HEK293 (cell line): Measurements from ENCODE around the gene RFX2.

Experiments used
- CTCF ChIA-PET: fragments of 350-600 bp; formaldehyde crosslinking; extraction: SDS; loops from one replicate; lab custom pipeline; 2021; ENCODE audit warnings: antibody characterized with exemption; lab: Yijun Ruan, JAX
- POLR2A ChIA-PET: fragments of 300-600 bp; formaldehyde crosslinking; extraction: SDS; loops from one replicate; lab custom pipeline; 2020; ENCODE audit warnings: antibody characterized with exemption, inconsistent platforms; lab: Yijun Ruan, JAX
- H3K27ac ChIP-seq: fragments of 200-500 bp; sonication (Bioruptor generic); 2 replicates; pipeline ENCODE4 v1.5.1; 2014; ENCODE audit warnings: low read depth, low read length, control low read depth, inconsistent platforms; ENCODE audit errors: extremely low read depth
- H3K36me3 ChIP-seq, 2 experiments: fragments of 200-500 bp in 1 of 2; sonication (Bioruptor generic) in 1 of 2; 1 replicate in 1 of 2; 2 replicates in 1 of 2; pipeline ENCODE4 v1.5.1; 2014 to 2017; ENCODE audit warnings: inconsistent platforms in 2 of 2, low read length in 2 of 2; ENCODE audit not compliant: control insufficient read depth in 2 of 2, insufficient read depth in 1 of 2
- H3K4me1 ChIP-seq: fragments of 200-500 bp; sonication (Bioruptor generic); 2 replicates; pipeline ENCODE4 v1.5.1; 2014; ENCODE audit warnings: mild to moderate bottlenecking, low read length, inconsistent platforms; ENCODE audit not compliant: control insufficient read depth, insufficient read depth
- H3K4me3 ChIP-seq: 2 replicates; pipeline ENCODE4 v1.5.1; 2011; ENCODE audit warnings: low read depth, mild to moderate bottlenecking, control low read depth, low read length, moderate library complexity
- H3K9me3 ChIP-seq: fragments of 200-500 bp; sonication (Bioruptor generic); 2 replicates; pipeline ENCODE4 v1.5.1; 2014; ENCODE audit warnings: low read depth, low read length, inconsistent platforms; ENCODE audit not compliant: control insufficient read depth, insufficient read depth
- EGR2 ChIP-seq: fragments of 450-650 bp; formaldehyde crosslinking; IDR thresholded peaks from 2 replicates; pipeline ENCODE4 v1.5.1; 2016; ENCODE audit warnings: low read depth, missing biosample characterization, missing genetic modification characterization
- HOXC10 ChIP-seq: sonication (generic); formaldehyde crosslinking; IDR thresholded peaks from 2 replicates; pipeline ENCODE4 v1.8.1; 2023; ENCODE audit warnings: mild to moderate bottlenecking, missing genetic modification reagents
- HOXD13 ChIP-seq: sonication (generic); formaldehyde crosslinking; IDR thresholded peaks from 2 replicates; pipeline ENCODE4 v1.8.0; 2022; ENCODE audit warnings: missing genetic modification reagents, borderline replicate concordance
- KLF1 ChIP-seq: fragments of 450-650 bp; formaldehyde crosslinking; IDR thresholded peaks from 2 replicates; pipeline ENCODE4 v1.5.1; 2016; ENCODE audit warnings: missing biosample characterization, missing genetic modification characterization
- MZF1 ChIP-seq: fragments of 450-650 bp; formaldehyde crosslinking; IDR thresholded peaks from 2 replicates; pipeline ENCODE4 v1.5.1; 2017; ENCODE audit warnings: missing biosample characterization, missing genetic modification characterization, borderline replicate concordance
- SP3 ChIP-seq: fragments of 450-650 bp; formaldehyde crosslinking; IDR thresholded peaks from 2 replicates; pipeline ENCODE4 v1.5.1; 2016; ENCODE audit warnings: missing biosample characterization, missing genetic modification characterization
- ZBTB8A ChIP-seq: fragments of 450-650 bp; formaldehyde crosslinking; IDR thresholded peaks from 2 replicates; pipeline ENCODE4 v1.5.1; 2016; ENCODE audit warnings: missing biosample characterization, missing genetic modification characterization
- ZFP41 ChIP-seq: fragments of 450-650 bp; formaldehyde crosslinking; IDR thresholded peaks from 2 replicates; pipeline ENCODE4 v1.5.1; 2016; ENCODE audit warnings: missing biosample characterization, missing genetic modification characterization, borderline replicate concordance
- ZNF138 ChIP-seq: fragments of 450-650 bp; formaldehyde crosslinking; IDR thresholded peaks from 2 replicates; pipeline ENCODE4 v1.5.1; 2016; ENCODE audit warnings: missing biosample characterization, missing genetic modification characterization, borderline replicate concordance
- ZNF146 ChIP-seq: fragments of 450-650 bp; formaldehyde crosslinking; IDR thresholded peaks from 2 replicates; pipeline ENCODE4 v1.5.1; 2016; ENCODE audit warnings: missing biosample characterization, missing genetic modification characterization
- ZNF155 ChIP-seq: fragments of 450-650 bp; formaldehyde crosslinking; IDR thresholded peaks from 2 replicates; pipeline ENCODE4 v1.5.1; 2016; ENCODE audit warnings: missing biosample characterization, missing genetic modification characterization
- ZNF169 ChIP-seq: fragments of 450-650 bp; formaldehyde crosslinking; IDR thresholded peaks from 2 replicates; pipeline ENCODE4 v1.5.1; 2016; ENCODE audit warnings: missing biosample characterization, missing genetic modification characterization
- ZNF174 ChIP-seq: fragments of 450-650 bp; formaldehyde crosslinking; IDR thresholded peaks from 2 replicates; pipeline ENCODE4 v1.5.0; 2017; ENCODE audit warnings: missing biosample characterization, mild to moderate bottlenecking, missing genetic modification characterization
- ZNF175 ChIP-seq: fragments of 450-650 bp; formaldehyde crosslinking; IDR thresholded peaks from 2 replicates; pipeline ENCODE4 v1.5.1; 2016; ENCODE audit warnings: missing biosample characterization, missing genetic modification characterization
- ZNF2 ChIP-seq: fragments of 450-650 bp; formaldehyde crosslinking; IDR thresholded peaks from 2 replicates; pipeline ENCODE4 v1.5.1; 2016; ENCODE audit warnings: missing biosample characterization, missing genetic modification characterization
- ZNF214 ChIP-seq: fragments of 450-650 bp; formaldehyde crosslinking; IDR thresholded peaks from 2 replicates; pipeline ENCODE4 v1.5.1; 2017; ENCODE audit warnings: missing biosample characterization, mild to moderate bottlenecking, missing genetic modification characterization, borderline replicate concordance
- ZNF23 ChIP-seq: fragments of 450-650 bp; formaldehyde crosslinking; IDR thresholded peaks from 2 replicates; pipeline ENCODE4 v1.5.1; 2016; ENCODE audit warnings: missing biosample characterization, missing genetic modification characterization, borderline replicate concordance
- ZNF350 ChIP-seq: fragments of 450-650 bp; formaldehyde crosslinking; IDR thresholded peaks from 2 replicates; pipeline ENCODE4 v1.5.0; 2017; ENCODE audit warnings: missing biosample characterization, mild to moderate bottlenecking, missing genetic modification characterization
- ZNF416 ChIP-seq: fragments of 450-650 bp; formaldehyde crosslinking; IDR thresholded peaks from 2 replicates; pipeline ENCODE4 v1.5.1; 2016; ENCODE audit warnings: missing biosample characterization, missing genetic modification characterization
- ZNF501 ChIP-seq: fragments of 450-650 bp; formaldehyde crosslinking; IDR thresholded peaks from 2 replicates; pipeline ENCODE4 v1.5.1; 2016; ENCODE audit warnings: missing biosample characterization, missing genetic modification characterization
- ZNF544 ChIP-seq: fragments of 450-650 bp; formaldehyde crosslinking; IDR thresholded peaks from 2 replicates; pipeline ENCODE4 v1.5.0; 2017; ENCODE audit warnings: missing biosample characterization, missing genetic modification characterization
- ZNF549 ChIP-seq: fragments of 450-650 bp; IDR thresholded peaks from 2 replicates; pipeline ENCODE4 v1.5.1; 2018; ENCODE audit warnings: missing biosample characterization, missing genetic modification characterization, mild to moderate bottlenecking, inconsistent platforms, moderate library complexity
- ZNF561 ChIP-seq: fragments of 450-650 bp; IDR thresholded peaks from 2 replicates; pipeline ENCODE4 v1.5.1; 2018; ENCODE audit warnings: missing biosample characterization, missing genetic modification characterization, borderline replicate concordance
- ZNF610 ChIP-seq: fragments of 450-650 bp; formaldehyde crosslinking; IDR thresholded peaks from 2 replicates; pipeline ENCODE4 v1.5.1; 2016; ENCODE audit warnings: missing biosample characterization, missing genetic modification characterization, borderline replicate concordance
- ZNF701 ChIP-seq: fragments of 450-650 bp; formaldehyde crosslinking; IDR thresholded peaks from 2 replicates; pipeline ENCODE4 v1.5.1; 2016; ENCODE audit warnings: missing biosample characterization, missing genetic modification characterization
- ZNF76 ChIP-seq: fragments of 450-650 bp; formaldehyde crosslinking; IDR thresholded peaks from 2 replicates; pipeline ENCODE4; 2016; ENCODE audit warnings: low read depth, missing biosample characterization, missing genetic modification characterization, borderline replicate concordance
- ZNF830 ChIP-seq: fragments of 450-650 bp; IDR thresholded peaks from 2 replicates; pipeline ENCODE4 v1.5.0; 2018; ENCODE audit warnings: missing biosample characterization, missing genetic modification characterization, low read depth, mild to moderate bottlenecking, moderate library complexity
- ZNF837 ChIP-seq: fragments of 450-650 bp; formaldehyde crosslinking; IDR thresholded peaks from 2 replicates; pipeline ENCODE4 v1.5.1; 2016; ENCODE audit warnings: missing biosample characterization, missing genetic modification characterization
- TF ChIP-seq, protein P1 (sequence below): fragments of 450-650 bp; formaldehyde crosslinking; IDR thresholded peaks from 2 replicates; pipeline ENCODE4 v1.5.1; 2017; ENCODE audit warnings: missing biosample characterization, missing genetic modification characterization
- TF ChIP-seq, protein P2 (sequence below): fragments of 450-650 bp; IDR thresholded peaks from 2 replicates; pipeline ENCODE4 v1.5.1; 2018; ENCODE audit warnings: missing biosample characterization, missing genetic modification characterization
- TF ChIP-seq, protein P3 (sequence below): fragments of 450-650 bp; formaldehyde crosslinking; IDR thresholded peaks from 2 replicates; pipeline ENCODE4 v1.5.1; 2016; ENCODE audit warnings: missing biosample characterization, missing genetic modification characterization

RFX2 gene

DNA sequence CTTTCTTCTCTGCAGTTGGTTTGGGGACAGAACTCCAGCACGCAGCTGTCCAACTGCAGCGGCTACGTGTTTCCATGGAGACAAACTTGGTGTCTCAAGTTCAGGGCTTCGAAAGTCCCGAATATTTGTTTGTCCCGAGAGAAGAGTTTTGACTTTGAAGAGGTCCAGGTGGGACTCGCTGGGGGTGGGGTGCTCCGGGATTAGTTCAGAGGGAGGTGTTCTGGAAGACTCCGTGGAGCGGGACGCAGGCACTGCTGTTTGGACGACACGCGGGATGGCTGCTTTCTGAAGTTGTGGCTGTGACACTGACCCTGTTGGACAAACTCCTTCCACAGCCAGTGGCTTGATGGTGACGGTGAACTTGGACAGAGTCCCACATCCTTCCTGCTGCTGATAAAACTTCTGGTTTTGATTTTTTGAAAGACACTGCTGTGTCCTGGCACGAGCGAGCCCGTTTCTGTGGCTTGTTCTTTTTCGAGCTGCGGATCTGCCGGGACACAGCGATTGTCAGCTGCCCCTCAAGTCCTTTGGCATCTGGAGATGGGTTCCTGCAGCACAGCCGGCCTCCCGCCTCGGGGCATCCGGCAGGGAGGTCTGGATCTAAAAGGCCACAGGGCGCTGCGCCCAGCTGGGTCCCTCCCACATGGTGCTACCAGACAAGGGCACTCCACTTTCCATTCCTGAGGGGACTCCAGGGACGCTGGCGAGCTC lies 116.5 kb downstream of the RFX2 start:
- Histone ChIP-seq H3K36me3 (no peaks in the 10 kb centered on the region), H3K9me3 (no peaks in the 10 kb centered on the region), H3K4me1 (no peaks in the 10 kb centered on the region), H3K4me3 (no peak overlapping the region)
- CTCF ChIA-PET = interaction anchor here (2.1 to 2.3 kb wide), 2 partner anchors 25 to 28 kb away, joined by 7 to 13 read pairs; no protein-coding TSS in a partner anchor
- TF ChIP-seq ZNF146 (tag by site-specific recombination) (no peak), ZNF701 (no peak), ZNF837 (no peak), HOXD13 (CRISPR knock-in tag) (no peak), ZBTB8A (no peak), ZNF416 (no peak), ZNF549 (tag by site-specific recombination) (no peak), ZNF544 (no peak), KLF1 (tag by site-specific recombination) (no peak), ZNF174 (tag by site-specific recombination) (no peak), ZNF76 (tag by site-specific recombination) (no peak), EGR2 (tag by site-specific recombination) (no peak), ZNF155 (no peak)
- TF ChIP-seq, protein P1, sequence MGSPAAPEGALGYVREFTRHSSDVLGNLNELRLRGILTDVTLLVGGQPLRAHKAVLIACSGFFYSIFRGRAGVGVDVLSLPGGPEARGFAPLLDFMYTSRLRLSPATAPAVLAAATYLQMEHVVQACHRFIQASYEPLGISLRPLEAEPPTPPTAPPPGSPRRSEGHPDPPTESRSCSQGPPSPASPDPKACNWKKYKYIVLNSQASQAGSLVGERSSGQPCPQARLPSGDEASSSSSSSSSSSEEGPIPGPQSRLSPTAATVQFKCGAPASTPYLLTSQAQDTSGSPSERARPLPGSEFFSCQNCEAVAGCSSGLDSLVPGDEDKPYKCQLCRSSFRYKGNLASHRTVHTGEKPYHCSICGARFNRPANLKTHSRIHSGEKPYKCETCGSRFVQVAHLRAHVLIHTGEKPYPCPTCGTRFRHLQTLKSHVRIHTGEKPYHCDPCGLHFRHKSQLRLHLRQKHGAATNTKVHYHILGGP (tag by site-specific recombination) = no peak
- TF ChIP-seq, protein P2, sequence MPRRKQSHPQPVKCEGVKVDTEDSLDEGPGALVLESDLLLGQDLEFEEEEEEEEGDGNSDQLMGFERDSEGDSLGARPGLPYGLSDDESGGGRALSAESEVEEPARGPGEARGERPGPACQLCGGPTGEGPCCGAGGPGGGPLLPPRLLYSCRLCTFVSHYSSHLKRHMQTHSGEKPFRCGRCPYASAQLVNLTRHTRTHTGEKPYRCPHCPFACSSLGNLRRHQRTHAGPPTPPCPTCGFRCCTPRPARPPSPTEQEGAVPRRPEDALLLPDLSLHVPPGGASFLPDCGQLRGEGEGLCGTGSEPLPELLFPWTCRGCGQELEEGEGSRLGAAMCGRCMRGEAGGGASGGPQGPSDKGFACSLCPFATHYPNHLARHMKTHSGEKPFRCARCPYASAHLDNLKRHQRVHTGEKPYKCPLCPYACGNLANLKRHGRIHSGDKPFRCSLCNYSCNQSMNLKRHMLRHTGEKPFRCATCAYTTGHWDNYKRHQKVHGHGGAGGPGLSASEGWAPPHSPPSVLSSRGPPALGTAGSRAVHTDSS = no peak
- TF ChIP-seq, all 188 proteins: peak for 0
- no peak overlapping the region for H3K27ac ChIP-seq
- POLR2A ChIA-PET = no interaction called here

DNA sequence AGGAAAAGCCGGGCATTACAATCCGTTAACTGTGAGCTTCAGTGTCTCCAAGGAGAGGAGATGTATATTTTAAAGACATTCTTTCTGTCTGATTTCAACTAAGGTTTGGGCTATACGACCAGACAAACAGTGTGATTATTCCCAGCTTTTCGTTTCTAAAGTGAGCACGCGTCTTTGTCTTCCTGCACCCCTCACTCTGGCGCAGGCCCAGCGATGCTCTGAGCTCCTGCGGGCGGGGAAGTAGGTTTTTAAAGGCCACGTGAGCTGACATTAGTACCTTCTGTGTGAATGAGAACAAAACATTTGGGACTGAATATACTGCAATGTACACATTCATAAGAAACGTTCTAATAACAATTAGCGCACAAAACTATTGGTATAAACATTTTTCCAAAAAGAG lies 117.1 kb downstream of the RFX2 start:
- no peaks in the 10 kb centered on the region for H3K4me1 ChIP-seq
- H3K36me3 ChIP-seq = no peaks in the 10 kb centered on the region
- CTCF ChIA-PET = interaction anchor here (0.7 to 2.3 kb wide), 3 partner anchors 12 to 29 kb away, joined by 4 to 13 read pairs (median 7); no protein-coding TSS in a partner anchor
- H3K9me3 ChIP-seq = no peaks in the 10 kb centered on the region
- no peak overlapping the region for H3K27ac ChIP-seq
- POLR2A ChIA-PET = no interaction called here
- H3K4me3 ChIP-seq = no peak overlapping the region
- TF ChIP-seq ZNF146 (tag by site-specific recombination) (no peak), ZNF175 (tag by site-specific recombination) (no peak), ZNF138 (tag by site-specific recombination) (no peak), ZNF350 (no peak), ZNF830 (no peak), ZNF23 (tag by site-specific recombination) (no peak), MZF1 (tag by site-specific recombination) (no peak), ZFP41 (tag by site-specific recombination) (no peak), ZNF2 (tag by site-specific recombination) (no peak), HOXC10 (CRISPR knock-in tag) (no peak), ZNF169 (tag by site-specific recombination) (no peak), ZNF501 (tag by site-specific recombination) (no peak), ZNF610 (tag by site-specific recombination) (no peak), SP3 (tag by site-specific recombination) (no peak), ZNF214 (no peak), ZNF174 (tag by site-specific recombination) (no peak), ZNF561 (no peak)
- TF ChIP-seq, protein P3, sequence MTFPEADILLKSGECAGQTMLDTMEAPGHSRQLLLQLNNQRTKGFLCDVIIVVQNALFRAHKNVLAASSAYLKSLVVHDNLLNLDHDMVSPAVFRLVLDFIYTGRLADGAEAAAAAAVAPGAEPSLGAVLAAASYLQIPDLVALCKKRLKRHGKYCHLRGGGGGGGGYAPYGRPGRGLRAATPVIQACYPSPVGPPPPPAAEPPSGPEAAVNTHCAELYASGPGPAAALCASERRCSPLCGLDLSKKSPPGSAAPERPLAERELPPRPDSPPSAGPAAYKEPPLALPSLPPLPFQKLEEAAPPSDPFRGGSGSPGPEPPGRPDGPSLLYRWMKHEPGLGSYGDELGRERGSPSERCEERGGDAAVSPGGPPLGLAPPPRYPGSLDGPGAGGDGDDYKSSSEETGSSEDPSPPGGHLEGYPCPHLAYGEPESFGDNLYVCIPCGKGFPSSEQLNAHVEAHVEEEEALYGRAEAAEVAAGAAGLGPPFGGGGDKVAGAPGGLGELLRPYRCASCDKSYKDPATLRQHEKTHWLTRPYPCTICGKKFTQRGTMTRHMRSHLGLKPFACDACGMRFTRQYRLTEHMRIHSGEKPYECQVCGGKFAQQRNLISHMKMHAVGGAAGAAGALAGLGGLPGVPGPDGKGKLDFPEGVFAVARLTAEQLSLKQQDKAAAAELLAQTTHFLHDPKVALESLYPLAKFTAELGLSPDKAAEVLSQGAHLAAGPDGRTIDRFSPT (tag by site-specific recombination) = no peak
